Type B pancreatic cell (in vitro differentiated cells): ENCODE results near the gene SEPHS1. TPM values are rescaled to one million over a fixed set of nuclear protein-coding genes. Genes with fewer than 3 reads are reported as not detected.

ENCODE experiments used
- DNase-seq: peaks from one replicate; pipeline ENCODE4 v3.0.0; 2021; ENCODE audit warnings: mixed read lengths; ENCODE audit not compliant: unreplicated experiment; ENCODE audit errors: extremely low spot score
- H3K27ac Mint-ChIP-seq: 2 replicates; pipeline ENCODE4 v1.8.0; 2021; ENCODE audit warnings: mild to moderate bottlenecking, mixed read lengths
- H3K27me3 Mint-ChIP-seq: 2 replicates; pipeline ENCODE4 v1.8.0; 2021; ENCODE audit warnings: mixed read lengths
- H3K36me3 Mint-ChIP-seq: 2 replicates; pipeline ENCODE4 v1.8.0; 2021; ENCODE audit warnings: mixed read lengths
- H3K4me1 Mint-ChIP-seq: one replicate; pipeline ENCODE4 v1.8.0; 2021; ENCODE audit warnings: mixed read lengths; ENCODE audit not compliant: unreplicated experiment
- H3K4me3 Mint-ChIP-seq: 2 replicates; pipeline ENCODE4 v1.8.0; 2021; ENCODE audit warnings: mild to moderate bottlenecking, mixed read lengths
- H3K9me3 Mint-ChIP-seq: 2 replicates; pipeline ENCODE4 v1.8.0; 2021; ENCODE audit warnings: mixed read lengths
- CTCF ChIP-seq: fragments of 200-600 bp; sonication (generic); conservative IDR thresholded peaks from 2 replicates; pipeline ENCODE4 v1.5.0; 2021; ENCODE audit warnings: antibody characterized with exemption, mild to moderate bottlenecking
- total RNA-seq: library from RNA; stranded (reverse); gene quantifications from 2 replicates; pipeline ENCODE4 v1.2.1, GENCODE V29; 2021; ENCODE audit warnings: low replicate concordance

SEPHS1 gene
- total RNA-seq, 1 donor from 2014 or later = 96.4 TPM

GRCh38 chr10:13272164-13272571 is 75.9 kb downstream of the SEPHS1 start:
- no peaks in the 10 kb centered on the region for H3K36me3 Mint-ChIP-seq
- H3K27me3 Mint-ChIP-seq = no peaks in the 10 kb centered on the region
- H3K4me1 Mint-ChIP-seq = peaks cover 11% of the 10 kb centered on the region
- no peak overlapping the region for H3K4me3 Mint-ChIP-seq
- no peak for TF ChIP-seq CTCF
- H3K27ac Mint-ChIP-seq = no peak overlapping the region
- no peaks in the 10 kb centered on the region for H3K9me3 Mint-ChIP-seq
- no peak for DNase-seq

- peak; percentile 64 for TF ChIP-seq CTCF
- Mint-ChIP-seq H3K27me3 (no peaks in the 10 kb centered on the region), H3K27ac (no peak overlapping the region), H3K36me3 (no peaks in the 10 kb centered on the region), H3K4me1 (peaks cover 11% of the 10 kb centered on the region), H3K4me3 (no peak overlapping the region), H3K9me3 (no peaks in the 10 kb centered on the region)
- no peak for DNase-seq
These were observed 76.4 kb downstream of the SEPHS1 start for GRCh38 chr10:13271552-13272163.

GRCh38 chr10:13270877-13271551 is 77.1 kb downstream of the SEPHS1 start:
- Mint-ChIP-seq H3K4me1 (peaks cover 11% of the 10 kb centered on the region), H3K9me3 (no peaks in the 10 kb centered on the region), H3K27me3 (no peaks in the 10 kb centered on the region), H3K4me3 (no peak overlapping the region), H3K36me3 (no peaks in the 10 kb centered on the region), H3K27ac (no peak overlapping the region)
- no peak for TF ChIP-seq CTCF
- DNase-seq = no peak

GRCh38 chr10:13268841-13269240 is 79.3 kb downstream of the SEPHS1 start:
- Mint-ChIP-seq H3K27me3 (peaks cover 5% of the 10 kb centered on the region), H3K36me3 (no peaks in the 10 kb centered on the region), H3K4me3 (no peak overlapping the region), H3K27ac (no peak overlapping the region), H3K9me3 (no peaks in the 10 kb centered on the region), H3K4me1 (peaks cover 11% of the 10 kb centered on the region)
- no peak for TF ChIP-seq CTCF
- DNase-seq = no peak

- H3K4me1 Mint-ChIP-seq = peaks cover 11% of the 10 kb centered on the region
These were observed 79.8 kb downstream of the SEPHS1 start for GRCh38 chr10:13268310-13268709.

More at GRCh38 chr10:13268310-13268709, 79.8 kb downstream of the SEPHS1 start:
- Mint-ChIP-seq H3K9me3 (no peaks in the 10 kb centered on the region), H3K27me3 (peaks cover 9% of the 10 kb centered on the region), H3K36me3 (no peaks in the 10 kb centered on the region), H3K27ac (no peak overlapping the region), H3K4me3 (no peak overlapping the region)
- DNase-seq = no peak
- no peak for TF ChIP-seq CTCF

Other genes starting within 250 kb of the SEPHS1 start
- 43.2 and 104 TPM in 2 replicates for gene OPTN, start 248.1 kb downstream of the SEPHS1 start, total RNA-seq
- gene MCM10, start 186.7 kb downstream of the SEPHS1 start, total RNA-seq = 12.2 and 31.7 TPM in 2 replicates
- gene UCMA, start 113.9 kb downstream of the SEPHS1 start, total RNA-seq = not detected in 2 replicates
- 23.3 and 27.3 TPM in 2 replicates for gene PHYH, start 48.2 kb downstream of the SEPHS1 start, total RNA-seq
- 14.1 and 16.4 TPM in 2 replicates for gene BEND7, start 180.7 kb upstream of the SEPHS1 start, total RNA-seq
- 16.7 and 20.3 TPM in 2 replicates for gene PRPF18, start 238.7 kb upstream of the SEPHS1 start, total RNA-seq